HG03039 (cell line): ENCODE measurements around the gene CADM2.
"Not testable (repeated sequence)": the region's sequence is repeated elsewhere in the genome, so short reads cannot be mapped to it uniquely, and the experiment has no call there.

Experiments
- ATAC-seq: cut with Tn5 transposase; IDR thresholded peaks from one replicate; pipeline ENCODE4 v1.9.1; 2021; ENCODE audit warnings: mild to moderate bottlenecking, moderate library complexity; ENCODE audit not compliant: unreplicated experiment

The CADM2 gene

DNA sequence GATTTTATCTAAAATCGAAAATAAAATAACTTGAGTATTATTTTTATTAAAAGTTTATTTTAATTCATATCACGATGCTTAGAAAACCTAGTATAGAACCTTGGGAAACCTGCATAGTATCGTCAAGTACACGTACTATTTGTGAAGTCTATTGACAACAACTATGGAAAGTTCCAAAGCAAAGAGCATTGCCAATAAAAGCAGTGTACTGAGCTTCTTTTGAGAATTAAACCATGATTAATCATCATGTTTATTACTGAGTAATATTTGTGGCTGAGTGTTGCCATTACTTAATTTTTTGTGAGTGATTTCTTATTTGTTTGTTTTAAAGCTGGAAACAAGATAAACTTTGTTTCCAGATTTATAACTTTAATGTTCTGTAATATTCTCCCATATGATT is 674.1 kb downstream of the CADM2 start:
- no peak for ATAC-seq

DNA sequence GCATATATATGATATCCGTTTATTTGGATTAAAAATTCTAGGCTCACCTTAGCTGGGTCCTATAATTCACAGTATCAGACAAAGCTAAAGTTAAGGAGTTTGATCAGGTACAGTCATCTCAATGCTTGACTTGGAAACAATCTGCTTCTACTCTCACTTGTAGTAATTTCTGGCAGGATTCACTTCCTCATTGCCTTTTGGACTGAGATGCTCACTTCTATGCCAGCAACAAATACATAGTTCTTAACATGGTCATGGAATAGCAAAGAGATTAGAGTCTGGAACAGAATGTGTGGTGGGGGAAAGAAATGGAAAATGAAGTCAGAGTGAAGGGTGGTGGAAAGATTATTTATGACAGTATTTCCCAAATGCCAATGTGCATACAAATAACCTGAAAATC is 693.6 kb downstream of the CADM2 start:
- no peak for ATAC-seq

DNA sequence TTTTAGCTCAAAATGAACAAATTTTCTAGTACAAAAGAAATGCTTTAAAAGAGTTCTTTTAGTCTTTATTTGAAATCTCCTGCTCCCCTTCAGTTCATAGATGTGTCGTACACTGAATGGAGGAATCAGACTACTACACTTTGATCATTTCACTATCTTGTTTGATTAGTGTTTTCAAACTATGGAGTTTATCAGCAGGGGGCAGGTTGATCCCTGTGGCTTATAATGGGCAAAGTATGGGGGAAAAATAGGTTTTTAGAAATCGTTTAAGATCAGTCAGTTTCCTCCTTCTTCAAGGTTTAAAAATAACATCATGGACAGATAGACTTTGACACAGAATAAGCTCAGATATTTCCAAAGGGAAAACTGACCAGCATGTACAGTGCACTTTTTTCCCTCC is 701.7 kb downstream of the CADM2 start:
- ATAC-seq = no peak

DNA sequence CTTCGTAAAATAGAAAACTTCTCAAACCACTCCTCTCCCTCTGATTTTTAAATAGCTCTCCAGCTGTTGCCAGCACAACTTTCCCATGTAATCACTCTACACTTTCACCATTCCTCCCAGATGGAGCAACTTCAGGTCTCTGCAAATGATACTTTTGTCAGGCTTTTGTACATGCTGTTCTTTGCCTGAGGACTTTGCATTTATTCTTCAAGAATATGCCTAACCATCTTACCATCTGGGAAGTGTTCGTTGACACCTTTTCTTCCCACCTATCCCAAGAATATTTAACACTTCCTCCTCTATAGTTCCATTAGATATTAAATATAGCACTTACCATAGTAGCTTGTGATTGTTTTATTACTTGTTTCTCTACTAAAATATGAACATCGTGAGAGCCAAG is 703.7 kb downstream of the CADM2 start:
- ATAC-seq = no peak

DNA sequence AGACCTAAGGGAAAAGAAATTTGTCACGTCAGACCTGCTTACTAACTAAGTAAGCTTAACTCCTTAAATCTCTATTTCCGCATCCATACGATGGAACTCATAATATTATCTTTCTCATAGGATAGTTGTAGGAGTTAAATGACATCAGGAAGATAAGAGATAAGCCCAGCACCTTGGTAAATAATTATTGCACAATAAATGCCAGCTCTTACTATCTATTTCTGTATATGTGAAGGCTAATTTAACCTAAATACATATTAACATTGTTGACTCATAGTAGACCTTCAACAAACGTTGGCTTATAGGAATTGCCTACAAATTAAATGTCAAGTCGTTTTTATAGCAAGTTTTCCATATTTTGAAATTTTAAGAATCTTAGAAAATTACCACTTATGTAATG is 709.0 kb downstream of the CADM2 start:
- no peak for ATAC-seq

DNA sequence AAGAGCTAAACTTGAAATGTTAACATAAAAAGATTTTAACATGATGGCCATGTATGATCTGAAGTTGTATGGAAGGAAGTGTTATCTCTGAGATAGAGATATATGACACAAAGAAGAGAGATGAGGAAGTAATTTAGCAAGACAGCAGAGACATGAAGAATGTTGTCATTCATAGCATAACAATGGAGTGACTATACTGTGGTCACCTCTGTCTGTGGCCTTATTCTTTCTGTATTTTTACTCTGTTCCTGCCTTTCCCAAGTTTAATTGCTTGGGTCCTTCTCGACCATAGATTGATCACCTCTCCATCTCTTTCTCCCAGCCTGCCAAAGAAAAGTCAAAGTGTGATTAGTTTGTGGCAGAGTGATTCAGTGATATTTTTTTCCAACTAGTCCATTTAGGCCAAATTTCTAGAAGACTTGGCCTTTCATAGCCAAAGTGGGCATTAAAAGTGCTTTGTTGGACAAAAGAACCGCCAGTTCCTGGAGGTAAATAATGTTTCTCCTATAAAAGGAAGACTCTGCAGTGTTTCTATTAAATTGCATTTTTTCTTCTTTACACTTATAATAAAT is 711.9 kb downstream of the CADM2 start:
- ATAC-seq = no peak

DNA sequence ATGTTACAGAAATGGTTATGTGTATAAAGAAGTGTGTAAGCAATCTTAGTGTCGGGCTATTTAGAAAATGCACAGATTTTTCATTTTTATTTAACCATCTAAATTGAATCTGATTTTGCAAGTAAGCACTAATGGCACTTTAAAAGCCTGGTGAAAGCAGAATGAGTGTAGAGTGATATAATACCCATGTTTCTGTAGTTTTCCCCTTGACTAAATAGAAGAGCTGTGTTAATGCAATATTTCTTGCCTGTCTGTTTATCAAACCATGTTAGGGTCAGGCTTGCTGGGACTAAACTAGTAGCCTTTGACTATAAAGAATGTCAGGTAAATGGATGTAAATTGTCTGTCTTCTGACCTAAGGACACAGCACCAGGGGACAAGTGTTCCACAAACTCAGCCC is 714.0 kb downstream of the CADM2 start:
- no peak for ATAC-seq

DNA sequence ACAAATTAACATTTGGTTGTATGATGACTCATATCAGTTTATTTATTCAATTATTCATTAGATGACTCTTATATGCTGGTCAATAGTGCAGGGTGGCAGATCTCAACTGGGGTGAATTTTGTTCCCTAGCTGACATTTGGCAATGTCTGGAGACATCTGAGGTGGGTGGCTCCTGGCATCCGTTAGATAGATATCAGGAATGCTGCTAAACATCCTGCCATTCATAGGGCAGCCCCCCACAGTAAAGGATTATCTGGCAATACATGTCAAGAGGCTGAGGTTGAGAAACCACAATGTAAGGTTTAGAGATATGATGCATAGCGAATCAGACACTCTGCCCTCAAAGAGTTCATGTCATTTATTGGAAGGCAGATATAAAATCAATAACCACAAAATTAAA is 719.9 kb downstream of the CADM2 start:
- no peak for ATAC-seq

DNA sequence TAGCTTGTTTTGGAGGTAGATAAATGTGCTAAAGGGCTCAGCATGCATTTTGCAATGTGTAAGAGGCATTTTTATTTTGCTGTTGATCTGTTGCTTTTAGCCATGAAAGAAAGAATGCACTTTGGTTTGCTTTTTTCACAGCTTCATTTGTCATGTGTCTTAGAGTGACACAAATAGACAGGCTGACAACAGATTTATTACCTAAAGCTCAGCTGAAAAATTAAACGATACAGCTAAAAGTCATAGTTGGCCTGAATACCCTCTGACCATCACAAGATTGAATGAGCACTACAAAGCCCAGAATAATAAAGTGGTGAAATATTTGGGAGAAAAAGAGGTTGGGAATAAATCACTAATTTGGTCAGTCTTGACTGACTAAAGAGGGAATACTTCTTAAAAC is 723.1 kb downstream of the CADM2 start:
- ATAC-seq = no peak

DNA sequence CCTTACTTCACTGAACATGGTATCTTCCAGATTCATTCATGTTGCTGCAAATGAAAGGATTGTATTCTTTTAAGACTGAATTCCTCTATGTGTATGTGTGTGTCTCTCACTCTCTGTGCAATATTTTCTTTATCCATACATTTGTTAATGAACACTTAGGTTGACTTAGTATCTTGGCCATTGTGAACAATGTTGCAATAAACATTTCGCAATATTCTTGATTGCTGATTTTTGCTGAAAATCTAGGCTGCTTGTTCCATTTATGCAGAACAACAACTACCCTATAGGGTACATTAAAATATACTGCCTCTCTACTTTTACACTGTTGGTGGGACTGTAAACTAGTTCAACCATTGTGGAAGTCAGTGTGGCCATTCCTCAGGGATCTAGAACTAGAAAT is 732.4 kb downstream of the CADM2 start:
- ATAC-seq = no peak

DNA sequence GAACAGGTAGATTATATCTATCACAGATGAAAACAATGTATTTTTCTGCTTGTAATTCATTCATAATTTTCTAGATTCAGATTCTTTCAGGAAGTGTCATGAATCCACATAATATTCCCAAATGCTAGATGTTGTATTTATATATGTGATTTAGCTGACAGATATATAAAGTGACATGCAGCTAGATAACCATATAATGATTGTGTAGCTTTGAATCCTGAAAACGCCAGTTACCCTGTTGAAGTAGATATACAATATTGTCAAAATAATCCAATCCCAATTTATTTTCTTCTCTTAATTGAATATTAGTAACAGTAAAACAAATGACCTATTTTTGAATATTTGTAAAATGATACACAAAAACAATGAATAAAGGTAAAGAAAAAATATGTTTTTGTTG is 738.4 kb downstream of the CADM2 start:
- ATAC-seq = no peak

DNA sequence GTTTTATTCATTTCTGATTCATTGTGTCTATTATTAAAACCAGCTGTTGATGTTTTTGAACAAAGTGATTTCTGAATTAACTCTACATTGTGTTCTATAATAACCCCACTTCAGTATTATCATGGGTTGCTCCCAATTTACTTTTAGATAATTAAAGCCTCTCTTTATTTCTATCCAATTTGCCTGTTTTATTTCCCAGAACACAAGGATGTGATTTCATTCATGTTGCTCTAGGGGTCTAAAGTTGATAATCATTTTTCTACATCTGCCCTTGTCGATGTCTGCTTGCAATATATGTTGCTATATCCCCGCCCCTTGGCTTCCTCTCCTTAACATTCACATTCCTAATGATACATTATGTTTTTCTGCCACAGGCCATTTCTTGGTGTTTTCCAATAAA is 747.3 kb downstream of the CADM2 start:
- ATAC-seq = no peak

DNA sequence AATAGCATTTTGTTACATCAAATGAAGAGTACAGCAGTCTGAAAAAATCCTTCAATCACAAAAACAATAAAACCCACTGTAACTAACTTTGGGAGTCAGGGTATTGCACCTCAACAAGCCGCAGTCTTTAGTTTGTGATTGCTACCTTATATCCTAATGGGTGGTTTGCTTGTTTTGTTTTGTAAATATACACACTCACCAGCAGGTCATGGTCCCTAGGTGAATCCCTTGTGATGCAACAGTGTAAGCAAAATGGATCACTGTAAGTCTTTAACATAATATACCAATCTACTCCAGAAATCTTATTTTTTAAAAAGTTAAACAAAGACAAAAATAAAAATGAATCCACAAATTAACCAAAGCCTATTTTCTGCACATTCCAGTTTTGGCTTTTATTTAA is 749.5 kb downstream of the CADM2 start:
- ATAC-seq = not testable (repeated sequence)

DNA sequence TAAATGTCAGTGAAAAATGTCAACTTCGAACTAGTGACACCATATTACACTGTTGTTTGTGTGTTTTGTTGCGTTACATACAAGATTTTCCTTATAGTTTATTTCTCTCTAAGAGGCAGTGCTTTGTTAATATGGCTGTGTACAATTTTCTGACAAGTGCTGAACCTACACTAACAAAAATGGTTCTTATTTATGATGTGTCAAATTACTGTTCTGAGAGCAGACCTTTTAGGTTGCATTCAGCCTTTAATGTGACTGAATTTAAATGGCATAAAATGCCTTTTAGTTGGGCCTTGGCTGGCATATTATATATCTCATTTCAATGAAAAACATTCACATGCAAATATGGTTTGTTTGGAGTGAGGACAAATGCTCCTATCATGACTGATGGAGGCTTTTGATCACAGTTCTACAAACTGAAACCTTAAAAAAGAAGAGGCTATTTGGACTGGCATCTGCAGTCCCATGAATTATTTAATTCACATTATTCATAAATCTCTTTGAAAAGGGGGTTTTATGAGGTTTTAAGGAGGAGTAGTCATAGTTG is 750.6 kb downstream of the CADM2 start:
- no peak for ATAC-seq

DNA sequence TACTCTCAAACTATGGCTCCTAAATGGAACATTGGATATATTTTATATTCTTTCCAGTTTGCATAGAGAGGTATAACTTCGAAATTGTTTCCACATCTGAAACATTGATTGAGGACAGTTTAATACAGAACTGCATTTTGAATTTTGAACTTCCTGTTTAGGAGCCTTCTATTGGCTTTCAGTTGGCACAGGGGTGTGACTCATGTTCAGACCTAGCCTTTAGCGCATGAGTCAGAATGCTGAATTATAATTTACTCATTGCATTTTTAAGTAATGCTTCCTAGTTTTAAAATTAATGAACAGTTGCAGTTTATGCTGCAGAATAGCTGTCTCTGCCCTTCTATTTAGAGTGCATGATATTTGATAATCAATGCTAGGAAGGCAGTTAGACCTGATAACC is 751.7 kb downstream of the CADM2 start:
- no peak for ATAC-seq

DNA sequence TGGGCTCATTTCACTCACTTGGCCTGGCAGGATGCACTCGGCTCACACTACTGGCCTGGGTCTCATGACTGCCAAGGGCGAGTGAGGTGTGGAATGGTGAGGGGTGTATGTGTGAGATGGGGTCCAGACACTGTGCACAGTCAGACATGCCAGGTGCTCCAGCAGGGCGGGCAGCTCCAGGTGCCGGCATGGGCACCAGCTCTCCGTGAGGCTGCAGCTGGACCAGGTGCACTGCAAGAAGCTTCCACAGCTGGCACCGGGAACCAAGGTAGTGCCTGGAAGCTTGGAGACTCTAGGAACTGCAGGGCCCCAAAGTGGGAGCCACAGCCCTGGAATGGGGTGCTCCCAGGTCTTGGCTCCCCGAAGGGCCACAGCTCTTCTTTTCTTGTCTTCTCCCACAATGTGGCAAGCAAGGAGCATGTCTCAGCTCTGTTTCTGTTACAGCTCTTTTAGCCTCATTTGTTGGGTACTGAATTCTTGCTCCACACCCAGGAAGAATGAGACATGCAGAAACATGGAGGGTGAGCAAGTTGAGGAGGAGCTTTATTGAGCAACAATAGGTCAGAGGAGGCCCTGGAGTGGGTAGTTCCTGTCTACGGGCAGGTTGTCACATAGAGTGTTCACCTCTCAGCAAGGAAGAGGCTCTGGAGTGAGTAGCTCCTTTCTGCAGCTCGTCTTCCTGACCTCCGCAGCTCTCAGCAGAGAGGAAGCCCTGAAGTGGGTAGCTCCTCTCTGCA is 762.8 kb downstream of the CADM2 start:
- no peak for ATAC-seq

DNA sequence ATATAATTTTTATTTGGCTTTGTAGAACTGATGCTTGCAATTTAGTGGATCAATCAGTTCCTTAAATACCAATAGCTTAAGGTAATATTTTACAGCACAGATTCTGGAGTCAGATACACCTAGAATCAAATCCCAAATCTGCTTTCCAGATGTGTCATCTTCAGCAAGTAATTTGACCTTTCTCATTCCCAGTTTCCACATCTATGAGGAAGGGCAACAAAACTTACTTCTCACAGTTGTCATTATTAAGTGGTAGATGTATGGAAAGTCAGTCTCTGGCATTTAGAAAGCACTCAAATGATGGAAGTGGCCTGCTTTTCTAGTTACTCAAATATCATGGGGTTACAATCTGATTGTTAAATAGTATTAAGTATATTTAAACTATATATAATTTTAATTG is 767.0 kb downstream of the CADM2 start:
- no peak for ATAC-seq

DNA sequence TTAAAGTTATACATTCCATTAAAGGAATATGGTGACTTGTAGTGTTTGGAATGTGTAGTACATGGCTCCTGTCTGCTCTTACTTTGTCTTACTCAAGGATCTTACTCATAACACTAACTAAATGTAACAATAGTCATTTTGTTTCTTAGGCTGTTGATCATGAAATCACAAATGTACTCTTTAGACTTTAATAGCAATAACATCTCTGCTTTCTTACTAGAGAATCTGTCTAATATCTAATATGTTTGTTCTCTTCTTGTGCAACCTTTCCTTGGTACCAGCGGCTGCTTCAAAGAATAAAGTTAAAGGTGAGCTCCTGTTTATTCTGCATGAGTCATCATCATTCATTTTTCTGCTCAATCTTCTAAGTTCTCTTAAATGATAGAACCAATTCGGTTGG is 767.5 kb downstream of the CADM2 start:
- ATAC-seq = no peak

DNA sequence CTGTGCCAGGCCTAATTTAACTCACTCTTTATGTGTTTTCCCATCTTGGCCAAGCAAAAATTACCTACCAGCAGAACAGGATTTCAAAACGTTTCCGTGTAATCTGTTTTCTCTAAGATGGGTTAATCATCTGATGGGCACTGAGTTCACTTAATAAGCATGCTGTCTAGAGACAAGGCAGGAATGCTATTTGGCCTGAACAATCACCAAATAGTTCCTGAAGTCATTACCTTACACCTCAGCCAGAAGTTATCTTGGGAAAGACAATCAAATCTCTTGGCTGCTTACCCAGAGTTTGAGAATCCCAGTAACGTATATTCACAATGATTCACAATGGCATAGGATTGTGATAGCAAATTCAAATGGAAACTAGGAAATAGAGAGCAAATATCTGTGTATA is 779.1 kb downstream of the CADM2 start:
- ATAC-seq = no peak

DNA sequence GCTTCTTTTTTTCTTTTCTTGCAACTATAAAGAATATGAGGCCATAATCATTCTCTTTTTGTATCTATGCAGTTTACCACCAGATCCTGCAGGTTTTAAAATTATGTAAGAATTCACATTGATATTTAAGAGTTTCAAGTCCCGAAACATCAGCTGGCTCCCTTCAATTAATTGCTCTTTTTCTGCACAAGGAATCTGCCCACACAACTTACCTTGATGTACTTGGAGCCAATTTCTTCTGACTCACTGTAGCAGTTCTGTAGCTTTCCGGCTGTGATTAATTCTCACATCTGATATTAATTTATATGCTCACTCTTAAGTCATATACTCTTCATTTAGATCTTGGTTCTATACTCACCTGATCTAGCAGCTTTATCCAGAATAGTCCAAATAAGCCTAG is 781.8 kb downstream of the CADM2 start:
- no peak for ATAC-seq

DNA sequence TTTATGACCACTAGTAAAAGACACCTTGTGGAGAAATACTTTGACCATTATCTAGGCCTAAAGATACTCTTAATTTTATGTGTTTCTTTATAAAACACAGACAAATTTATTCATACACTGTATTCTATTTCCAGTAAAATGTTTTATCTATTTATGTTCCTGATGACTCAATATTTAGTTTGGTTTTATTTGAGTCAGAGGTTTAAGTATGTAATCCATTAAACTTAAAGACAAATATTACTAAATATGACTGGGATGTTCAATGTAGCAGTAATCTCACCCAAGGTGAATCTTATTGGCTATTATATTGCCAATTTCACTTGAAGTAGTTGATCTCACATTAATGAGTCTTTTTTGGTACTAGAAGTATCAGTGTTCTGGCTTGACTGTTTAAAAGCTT is 799.7 kb downstream of the CADM2 start:
- ATAC-seq = no peak

DNA sequence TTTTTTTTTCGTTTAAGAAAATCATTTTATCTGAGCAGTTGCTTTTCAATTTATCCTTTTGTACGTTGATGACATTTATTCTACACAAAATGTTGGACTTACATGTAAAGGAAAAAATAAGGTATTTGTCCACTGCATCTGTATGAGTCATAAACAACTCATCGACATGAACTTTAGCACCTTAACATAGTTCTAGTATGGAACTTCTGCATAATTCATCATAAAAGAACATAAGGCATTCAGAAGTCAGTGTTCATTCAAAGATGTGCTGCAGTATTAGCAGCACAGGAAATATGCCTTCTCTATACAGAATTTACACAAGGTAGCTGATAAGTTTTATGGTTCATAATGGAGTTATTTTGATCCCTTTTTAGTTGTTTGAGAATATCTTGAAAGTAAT is 801.6 kb downstream of the CADM2 start:
- no peak for ATAC-seq

DNA sequence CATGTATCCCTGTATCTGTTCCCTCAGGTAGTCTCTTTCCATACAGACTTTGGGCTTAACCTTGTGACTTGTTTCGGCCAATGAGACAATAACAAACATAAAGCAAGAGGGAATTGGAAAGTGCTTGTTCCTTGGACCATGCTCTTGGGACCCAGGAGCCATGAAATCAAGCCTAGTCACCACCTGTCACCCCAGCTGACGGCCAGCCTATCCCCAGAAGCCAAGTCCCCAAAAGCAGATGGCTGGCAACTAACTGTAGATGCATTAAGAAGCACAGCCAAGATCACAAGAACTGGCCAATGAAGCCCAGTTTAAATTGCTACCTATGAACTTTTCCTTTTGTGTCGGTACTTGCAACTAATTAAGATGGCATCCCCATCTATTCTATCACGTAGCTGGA is 822.0 kb downstream of the CADM2 start:
- no peak for ATAC-seq
